Occipital lobe (tissue), 2 donors: ENCODE measurements around the gene GPR107. TPM values are rescaled to one million over a fixed set of nuclear protein-coding genes. Genes with fewer than 3 reads are reported as not detected.

Experiments
- DNase-seq: peaks from one replicate; lab custom pipeline; 2025; lab: John Stamatoyannopoulos, UW
- total RNA-seq: library from RNA; depleted of rRNA; stranded (reverse); fragments of >200 nt; gene quantifications from one replicate; pipeline ENCODE4 v1.2.3, GENCODE V29; 2014

The GPR107 gene
- total RNA-seq, 1 donor from 2014 or later = 22.3 TPM

DNA sequence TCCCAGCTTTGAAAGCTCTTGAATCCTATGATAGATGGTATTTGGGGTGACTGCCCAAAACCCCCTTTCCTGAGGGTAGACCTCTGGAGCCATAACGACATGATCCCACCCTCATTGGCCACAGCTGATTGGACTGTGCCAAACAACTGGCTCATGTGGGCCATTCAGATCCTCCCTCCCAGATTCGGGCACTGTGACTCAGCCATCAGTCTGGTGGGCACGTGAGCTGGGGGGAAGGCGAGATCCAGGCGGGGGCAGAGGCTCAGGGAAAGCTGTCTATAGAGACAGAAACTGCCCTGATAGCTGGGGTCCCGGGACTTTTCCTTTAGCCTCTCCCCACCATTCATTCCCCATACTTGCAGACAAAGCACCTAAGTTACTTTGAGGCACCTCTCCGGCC is 103.4 kb downstream of the GPR107 start:
- no peak for DNase-seq

DNA sequence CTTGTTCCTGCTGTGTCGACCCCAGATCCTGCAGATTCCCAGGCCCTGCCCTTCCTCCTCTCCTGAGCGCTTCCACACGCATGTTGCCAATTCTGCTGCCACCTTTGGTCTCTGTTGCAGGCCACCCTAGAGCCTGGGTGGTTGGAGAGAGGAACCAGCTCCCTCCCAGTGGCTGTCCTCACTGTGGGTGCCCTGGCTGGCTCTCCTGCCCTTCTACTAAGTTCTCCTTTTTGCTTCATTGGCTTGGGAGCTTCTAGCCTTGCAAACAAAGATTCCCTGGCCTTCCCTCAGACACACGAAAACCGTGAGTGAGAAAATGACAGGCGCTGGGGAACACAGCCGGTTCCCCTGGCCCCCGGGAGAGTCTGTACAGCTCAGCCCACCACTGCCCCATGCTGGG is 104.3 kb downstream of the GPR107 start:
- DNase-seq = no peak

DNA sequence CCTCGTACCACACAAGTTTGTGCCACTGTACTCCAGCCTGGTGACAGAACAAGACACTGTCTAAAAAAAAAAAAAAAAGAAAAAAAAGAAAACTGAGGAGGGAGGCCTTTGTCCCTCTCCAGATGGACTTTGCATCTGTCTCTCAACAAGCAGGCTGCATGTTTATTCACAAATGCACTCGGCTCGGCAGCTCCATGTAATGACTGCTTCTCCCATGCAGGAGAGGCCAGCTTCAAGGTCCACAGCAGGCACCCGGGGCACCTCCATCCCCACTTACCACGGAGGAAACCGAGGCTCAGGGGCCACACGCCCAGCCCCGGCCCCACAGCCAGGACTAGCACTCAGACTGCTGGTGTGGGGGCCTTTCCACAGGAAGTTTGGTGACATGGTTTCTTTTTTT is 105.4 kb downstream of the GPR107 start:
- DNase-seq = no peak

DNA sequence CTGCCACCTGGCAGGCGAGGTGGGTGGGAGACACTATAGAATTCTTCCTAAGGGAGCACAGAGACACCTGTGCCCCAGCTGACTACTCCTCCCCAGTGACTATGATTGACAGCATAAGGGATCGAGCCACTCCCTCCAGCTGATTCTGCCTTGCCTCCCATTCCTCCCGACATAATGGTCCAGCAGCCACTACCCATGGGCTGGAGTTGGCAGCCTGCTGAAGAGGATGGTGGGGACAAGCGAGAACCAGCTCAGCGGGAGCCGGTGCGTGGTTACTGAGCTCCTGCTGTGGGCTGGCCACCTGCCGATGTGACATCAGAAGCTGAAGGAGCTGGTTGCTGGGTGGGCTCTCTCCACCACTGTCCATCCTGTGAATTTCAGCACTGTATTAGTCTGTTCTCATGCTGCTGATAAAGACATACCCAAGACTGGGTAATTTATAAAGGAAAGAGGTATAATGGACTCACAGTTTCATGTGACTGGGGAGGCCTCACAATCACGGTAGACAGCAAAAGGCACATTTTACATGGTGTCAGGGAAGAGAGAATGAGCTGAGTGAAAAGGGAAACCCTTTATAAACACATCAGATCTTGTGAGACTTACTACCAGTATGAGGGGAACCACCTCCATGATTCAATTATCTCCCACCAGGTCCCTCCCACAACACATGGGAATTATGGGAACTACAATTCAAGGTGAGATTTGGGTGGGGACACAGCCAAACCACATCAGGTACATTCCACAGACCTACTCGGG is 106.4 kb downstream of the GPR107 start:
- no peak for DNase-seq

DNA sequence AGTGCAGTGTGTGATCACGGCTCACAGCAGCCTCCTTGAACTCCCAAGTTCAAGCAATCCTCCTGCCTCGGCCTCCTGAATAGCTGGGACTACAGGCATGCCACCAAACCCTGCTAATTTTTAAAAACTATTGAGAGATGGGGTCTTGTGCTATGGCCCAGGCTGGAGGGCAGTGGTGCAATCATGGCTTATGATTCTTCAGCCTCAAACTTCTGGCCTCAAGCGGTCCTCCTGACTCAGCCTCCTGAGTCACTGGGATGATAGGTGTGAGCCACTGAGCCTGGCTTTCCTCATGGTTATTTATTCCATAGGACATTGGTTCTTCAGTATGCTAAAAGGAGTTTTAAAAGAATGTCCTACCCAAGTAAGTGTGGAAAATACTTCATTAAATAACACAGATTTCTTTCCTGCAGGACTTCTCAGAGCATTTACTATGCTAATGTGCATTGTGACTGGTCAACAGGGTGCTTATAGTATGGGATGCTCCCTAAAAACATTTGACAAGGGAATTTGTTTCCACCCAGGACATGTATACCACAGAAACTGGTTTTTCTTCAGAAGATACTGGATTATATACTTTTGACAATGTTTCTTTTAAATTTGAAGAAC is 107.3 kb downstream of the GPR107 start:
- no peak for DNase-seq

DNA sequence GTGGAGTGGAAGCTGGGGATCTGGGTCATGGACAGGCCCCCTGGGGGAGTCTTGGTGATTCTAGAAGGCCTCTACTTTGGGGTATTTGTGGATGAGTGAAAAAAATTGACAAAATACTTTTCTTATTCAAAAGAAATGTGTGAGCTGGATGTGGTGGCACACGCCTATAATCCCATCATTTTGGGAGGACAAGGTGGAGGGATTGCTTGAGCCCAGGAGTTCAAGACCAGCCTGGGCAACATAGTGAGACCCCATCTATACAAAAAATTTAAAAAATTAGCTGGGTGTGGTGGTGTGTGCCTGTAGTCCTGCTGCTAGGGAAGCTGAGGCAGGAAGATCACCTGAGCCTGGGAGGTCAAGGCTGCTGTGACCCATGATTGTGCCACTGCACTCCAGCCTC is 111.9 kb downstream of the GPR107 start:
- DNase-seq = no peak

DNA sequence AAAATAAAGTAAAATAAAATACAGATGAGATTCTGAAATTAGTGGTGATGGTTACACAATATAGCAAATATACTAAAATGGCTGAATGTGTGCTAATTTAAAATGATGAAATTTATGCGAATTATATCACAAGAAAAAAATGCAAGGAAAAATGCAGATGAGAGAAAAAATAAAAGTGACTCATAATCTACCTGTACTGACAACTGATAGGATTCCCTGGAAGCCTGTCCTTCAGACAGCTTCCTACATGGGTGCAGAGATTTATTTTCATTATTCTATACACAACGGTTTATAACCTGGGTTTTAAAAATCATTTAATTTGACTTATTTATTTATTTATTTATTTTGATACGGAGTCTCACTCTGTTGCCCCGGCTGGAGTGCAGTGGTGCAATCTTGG is 112.7 kb downstream of the GPR107 start:
- DNase-seq = no peak

DNA sequence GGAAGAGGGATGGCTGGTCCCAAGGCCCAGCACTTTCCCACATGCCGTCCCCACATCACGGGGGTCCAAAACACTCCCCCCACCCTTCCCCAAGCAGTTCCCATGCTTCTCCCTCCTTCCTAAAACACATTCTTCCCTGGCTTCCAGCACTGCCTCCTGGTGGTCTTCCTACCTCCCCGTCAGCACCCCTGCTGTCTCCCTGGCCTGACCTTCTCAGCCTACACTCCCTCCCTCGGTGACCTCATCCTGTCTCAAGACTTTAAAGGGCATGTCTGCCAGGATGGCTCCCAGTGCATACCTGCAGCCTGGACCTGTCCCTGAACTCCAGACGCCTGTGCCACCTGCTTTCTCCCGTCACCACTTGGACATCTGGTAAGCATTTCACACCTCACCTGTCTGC is 114.2 kb downstream of the GPR107 start:
- DNase-seq = no peak

DNA sequence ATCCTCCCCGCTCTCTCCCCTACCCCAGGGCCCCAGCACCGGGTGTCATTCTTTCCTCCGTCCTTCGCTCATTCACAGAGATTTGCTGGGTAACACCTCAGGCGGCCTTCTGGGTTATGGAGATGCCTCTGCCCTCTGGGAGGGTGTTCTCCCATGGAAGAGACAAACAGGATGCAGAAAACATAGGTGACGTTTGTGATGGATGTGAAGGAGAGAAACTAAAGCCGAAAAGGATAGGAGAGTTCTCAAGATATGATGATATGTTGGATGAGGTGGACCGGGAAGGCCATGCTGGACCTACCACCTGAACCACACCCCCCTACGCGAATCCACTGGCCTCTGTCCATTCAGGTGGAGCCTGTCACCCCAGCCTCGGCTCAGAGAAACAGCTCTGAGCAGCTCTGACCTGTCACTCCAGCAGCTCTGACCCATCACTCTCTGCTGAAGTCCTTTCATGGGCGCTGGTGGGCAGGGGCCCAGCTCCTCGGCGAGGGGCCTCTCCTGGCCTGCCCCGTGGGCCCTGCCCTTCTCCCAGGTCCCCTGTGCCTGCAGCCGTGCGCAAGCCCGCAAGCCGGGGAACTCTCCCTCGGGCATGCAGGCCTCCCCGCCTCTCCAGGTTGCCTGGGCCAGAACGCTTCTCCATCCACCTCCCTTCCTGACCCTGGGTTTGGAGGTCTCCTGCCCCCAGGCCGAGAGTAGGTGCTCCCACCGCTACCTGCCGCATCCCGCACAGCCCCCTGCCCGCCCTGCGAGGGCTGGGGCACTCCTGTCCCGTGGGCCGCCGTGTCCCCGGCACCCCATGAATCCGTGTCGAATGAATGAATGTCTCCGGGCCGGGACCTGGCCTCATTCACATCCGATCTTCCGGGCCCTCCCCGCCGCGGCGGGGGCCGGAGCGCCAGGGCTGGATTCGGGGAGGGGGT is 117.8 kb downstream of the GPR107 start:
- DNase-seq = no peak

DNA sequence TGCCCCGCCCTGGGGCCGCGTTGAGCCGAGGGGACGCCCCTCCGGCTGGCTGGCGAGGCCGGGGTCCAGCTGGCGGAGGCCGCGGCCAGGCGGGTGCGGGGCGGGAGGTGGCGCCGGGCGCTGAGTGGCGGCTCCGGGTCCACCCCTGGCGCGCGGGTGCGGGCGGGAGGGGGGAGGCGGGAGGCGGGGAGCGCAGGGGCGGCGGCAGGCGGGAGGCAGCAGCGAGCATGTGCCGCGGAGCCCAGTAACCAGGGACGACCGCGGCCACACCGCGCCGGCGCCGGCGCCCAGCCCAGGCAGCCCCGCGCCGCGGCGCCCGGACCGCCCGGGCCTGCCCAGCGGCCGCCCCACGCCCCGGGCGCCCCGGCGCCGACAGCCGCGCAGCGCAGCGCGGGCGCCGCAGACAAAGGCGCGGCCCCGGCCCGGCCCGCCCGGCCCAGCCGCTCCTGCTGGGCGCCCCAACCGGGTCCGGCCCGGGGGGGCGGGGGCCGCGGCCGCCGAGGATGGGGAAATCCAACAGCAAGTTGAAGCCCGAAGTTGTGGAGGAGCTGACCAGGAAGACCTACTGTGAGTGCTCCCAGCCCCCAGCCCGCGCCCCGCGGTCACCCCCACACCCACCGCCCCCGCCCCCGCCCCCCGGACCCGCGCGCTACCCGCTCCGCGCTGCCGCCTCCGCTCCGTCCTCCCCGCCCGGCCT is 118.6 kb downstream of the GPR107 start, which contains the start of gene NCS1:
NCS1 (plus strand) TSS at position 244 of the 697 bp plus-strand sequence; CDS start at position 504, 260 bp downstream.
- DNase-seq = peak; percentile 77

DNA sequence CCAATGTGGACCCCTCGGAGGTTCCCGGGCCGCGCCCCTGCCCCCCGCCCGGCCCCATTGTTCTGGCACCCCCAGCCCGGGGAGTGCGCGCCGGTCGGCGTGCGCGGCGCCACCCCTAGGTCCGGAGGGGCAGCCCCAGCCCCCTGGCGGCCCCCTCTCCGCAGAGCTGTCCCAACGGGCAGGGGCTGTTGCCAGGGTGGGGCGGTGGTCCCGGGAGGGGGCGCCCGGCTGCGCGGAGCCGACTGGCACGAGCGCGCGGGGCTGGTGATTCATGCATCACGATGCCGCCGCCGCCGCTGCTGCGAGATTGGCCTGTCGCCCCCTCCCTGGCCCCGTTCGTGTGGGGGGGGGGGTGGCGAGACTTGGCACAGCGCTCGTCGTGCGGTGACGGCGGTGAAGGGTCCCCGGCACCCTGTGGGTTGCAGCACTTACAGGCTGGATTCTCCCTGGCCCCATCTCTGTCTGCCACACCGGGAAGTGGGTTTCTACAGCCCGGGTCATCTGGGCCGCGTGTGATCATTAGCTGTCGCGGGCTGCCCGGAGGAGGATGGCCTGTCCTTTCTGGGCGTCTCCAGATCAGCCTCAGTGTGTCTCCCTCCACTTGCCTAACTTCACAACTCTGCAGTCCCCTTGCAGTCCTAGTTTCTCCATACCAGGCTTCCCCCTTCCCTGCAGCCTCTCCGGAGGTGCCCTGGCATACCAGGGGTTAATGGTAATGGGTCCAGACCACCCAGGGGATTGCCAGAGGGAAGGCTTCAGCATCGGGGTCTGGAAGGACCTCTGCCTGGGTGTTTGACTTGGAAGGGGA is 119.4 kb downstream of the GPR107 start:
- peak; percentile 42 for DNase-seq

DNA sequence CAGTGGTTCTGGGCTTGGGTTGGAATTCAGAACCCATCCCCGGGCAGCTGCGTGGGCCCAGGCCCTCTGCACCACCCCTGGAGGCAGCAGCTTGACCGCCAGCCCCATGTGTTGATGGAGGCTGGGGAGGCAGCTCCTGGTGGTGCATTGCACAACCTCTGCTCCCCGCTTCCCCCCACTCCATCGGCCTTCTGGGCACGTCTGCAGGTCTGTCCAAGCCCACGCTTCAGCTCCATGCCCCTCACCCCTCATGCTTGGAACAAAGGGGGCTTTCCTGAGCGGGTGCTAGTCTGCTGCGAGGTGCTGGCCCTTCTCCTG is 119.9 kb downstream of the GPR107 start:
- no peak for DNase-seq

DNA sequence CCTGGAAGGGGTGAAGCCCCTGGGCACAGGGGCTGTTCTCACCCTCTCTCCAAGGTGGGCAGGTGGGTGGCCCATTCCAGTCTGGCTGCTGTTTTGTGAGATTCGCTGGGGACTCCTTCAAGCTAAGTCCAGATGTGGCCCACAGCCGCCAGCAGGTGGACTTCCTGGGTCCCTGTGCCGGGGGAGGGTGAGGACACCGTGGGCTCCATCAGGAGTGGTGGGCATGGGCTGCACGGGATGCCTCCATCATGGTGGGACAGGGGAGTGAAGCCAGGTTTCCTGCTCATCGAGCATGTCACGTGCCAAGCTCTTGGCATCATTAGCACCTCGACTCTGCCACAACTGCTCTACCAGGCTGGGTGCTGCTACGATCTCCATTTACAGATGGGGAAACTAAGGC is 120.3 kb downstream of the GPR107 start:
- DNase-seq = no peak

DNA sequence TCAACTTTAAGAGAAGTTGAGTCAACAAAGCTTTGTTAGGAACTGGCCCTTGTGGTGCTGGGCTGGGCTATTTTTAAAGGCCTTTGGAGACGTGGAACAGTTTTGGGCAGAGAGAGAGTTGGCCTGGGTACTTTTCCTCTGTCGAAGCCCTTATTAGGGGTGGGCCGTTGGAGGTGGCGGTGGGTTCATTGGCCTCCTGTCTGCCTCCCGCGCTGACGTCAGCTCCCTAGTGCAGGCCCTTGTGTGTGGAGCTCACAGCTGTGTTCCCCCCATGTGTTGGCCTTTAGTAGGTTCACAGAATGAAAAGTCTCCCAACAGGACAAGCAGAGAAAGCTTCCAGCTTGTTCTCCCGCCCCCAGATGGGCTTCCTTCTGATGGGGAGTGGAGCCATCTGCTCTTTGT is 121.2 kb downstream of the GPR107 start:
- DNase-seq = no peak

DNA sequence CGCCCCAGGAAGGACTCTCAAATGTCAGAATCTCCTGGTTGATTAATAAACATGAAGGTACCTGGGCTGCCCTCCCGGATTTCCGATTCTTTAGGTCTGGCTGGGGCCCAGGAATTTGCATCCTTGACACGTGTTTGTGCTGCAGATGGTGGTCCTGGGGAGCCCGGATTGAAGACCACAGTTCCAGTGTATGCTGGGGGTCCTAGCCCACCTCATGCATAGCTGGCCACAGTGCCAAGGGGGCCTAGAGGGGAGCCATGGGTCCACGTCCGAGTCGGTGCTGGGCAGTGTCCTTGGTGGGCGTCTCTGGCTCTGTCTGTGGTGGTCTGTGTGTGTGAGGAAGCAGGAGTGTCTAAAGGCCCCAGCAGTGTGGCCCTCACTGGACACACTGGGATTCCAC is 121.6 kb downstream of the GPR107 start:
- DNase-seq = no peak

DNA sequence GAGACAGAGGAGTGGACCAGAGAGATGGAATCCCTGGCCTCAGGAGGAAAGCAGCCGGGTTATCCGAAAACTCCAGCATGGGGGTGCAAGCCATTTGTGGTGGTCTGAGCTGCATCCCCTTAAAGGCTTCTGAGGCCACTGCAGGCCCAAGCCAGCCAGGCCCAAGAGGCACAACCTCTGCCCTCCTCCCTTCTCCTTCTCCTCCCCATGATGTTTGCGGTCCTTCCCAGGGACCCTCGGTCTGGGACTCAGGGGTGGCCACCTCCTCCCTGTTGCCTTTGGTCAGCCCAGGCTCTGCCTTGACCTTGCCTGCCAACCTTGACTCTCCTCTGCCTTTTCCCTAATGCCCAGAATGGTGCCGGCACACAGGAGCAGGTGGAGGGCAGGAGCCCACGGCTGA is 123.1 kb downstream of the GPR107 start:
- no peak for DNase-seq

DNA sequence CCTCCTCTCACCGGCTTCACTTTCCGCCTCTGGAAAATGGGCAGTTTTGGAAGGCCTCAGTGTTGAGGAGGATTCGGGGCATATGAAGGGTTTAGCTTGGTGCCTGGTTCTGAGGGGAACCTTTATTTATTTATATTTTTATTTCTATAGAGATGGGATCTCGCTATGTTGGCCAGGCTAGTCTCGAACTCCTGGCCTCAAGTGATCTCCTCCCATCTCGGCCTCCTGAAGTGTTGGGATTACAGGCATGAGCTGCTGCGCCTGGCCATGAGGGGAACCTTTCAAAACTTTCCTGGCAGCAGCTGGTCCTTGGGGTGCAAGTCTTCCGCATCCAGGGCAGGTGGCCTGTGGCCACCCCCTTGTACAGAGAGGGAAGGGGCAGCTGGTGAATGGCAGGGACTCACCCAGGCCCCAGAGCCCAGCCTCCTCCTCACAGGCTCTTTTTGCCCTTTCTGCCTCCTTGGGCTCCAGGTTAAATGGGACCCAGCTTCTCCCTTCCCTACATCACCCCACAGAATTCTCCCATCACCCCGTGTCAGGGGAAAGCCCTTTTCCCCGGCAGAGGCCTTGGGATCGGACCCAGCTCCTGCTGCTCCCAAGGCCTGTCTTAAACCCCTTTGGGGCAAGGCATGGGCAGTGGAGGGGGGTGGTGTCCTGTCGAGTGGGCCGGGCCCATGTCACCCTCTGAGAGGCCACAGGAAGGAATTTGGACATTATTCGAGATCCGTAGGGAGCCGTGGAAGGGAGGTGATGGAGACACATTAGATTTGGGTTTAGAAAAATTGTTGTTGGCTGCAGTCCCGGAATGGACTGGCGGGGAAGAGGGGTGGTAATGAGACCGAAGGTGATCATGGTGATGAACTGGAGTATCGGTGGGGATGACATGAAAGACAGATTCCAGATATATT is 124.4 kb downstream of the GPR107 start:
- no peak for DNase-seq

DNA sequence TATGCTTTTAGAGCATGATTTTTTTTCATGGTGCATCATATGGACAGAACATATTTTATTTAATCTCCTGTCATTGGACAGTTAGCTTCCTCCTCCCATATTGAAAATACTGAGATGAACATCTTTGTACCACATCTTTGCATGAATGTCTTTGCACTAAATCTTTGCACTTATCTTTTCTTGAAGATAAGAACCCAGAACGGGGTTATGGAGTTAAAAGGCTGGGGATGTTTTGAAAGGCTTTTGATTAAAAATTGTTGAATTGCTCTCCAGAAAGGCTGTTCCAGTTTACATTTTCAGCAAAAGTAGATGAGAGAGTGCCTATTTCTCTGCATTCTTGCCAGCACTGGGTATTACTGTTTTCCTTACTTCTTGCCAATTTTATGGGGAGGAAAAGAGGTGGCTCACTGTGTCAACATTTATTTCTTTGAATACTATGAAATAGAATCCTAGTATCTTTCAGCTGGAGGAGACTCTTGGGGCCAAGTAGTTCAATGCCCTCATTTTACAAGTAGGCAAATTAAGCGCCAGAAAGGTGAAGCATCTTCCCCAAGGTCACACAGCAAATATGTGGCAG is 125.7 kb downstream of the GPR107 start:
- DNase-seq = no peak

DNA sequence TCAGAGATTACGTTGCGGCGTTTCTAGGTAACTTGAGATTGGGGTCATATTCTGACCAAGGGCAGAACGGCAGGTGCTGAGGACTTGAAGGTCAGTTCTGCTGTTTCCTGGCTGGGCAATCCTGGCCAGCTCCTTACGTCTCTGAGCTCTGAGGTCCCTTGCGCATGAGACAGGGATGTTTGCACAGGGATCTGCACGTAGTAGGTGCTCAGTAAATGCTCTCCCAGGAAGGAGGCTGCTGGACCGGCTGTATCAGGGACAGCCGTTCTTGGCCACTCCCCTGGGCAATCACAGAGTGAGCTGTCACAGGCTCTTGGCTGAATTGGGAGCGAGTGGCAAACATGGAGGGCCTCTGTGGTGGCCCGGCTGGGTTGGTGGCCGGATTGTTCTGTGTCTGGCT is 126.8 kb downstream of the GPR107 start:
- no peak for DNase-seq
